Stomach (tissue), 4 donors: ENCODE data around the gene ZMYND8.

Source experiments
- CTCF ChIP-seq, 7 experiments: fragments of 450-650 bp in 4 of 7; fragments of 200-600 bp in 3 of 7; sonication (generic) in 3 of 7; IDR thresholded peaks; one replicate each; pipeline ENCODE4 v1.5.1; 2016 to 2019; ENCODE audit warnings: antibody characterized with exemption in 7 of 7, control low read depth in 2 of 7, mild to moderate bottlenecking in 1 of 7
- POLR2A ChIP-seq, 4 donors: fragments of 450-650 bp; IDR thresholded peaks; one replicate each; pipeline ENCODE4 v1.6.1; 2016; ENCODE audit warnings: antibody characterized with exemption in 4 of 4, control low read depth in 2 of 4, mild to moderate bottlenecking in 1 of 4, moderate library complexity in 1 of 4

GRCh38 chr20:47349365-47350180 lies 6.9 kb downstream of the ZMYND8 start:
- TF ChIP-seq POLR2A (IDR thresholded peaks at IDR 0.05) (no peak), CTCF (IDR thresholded peaks at IDR 0.05) (no peak)
